NCI-H2227 (cell line): ENCODE measurements around the gene FLG2.

ENCODE experiments used
- DNase-seq: peaks from one replicate; lab custom pipeline; 2025; ENCODE audit not compliant: unreplicated experiment; lab: John Stamatoyannopoulos, UW

FLG2 gene

GRCh38 chr1:152359906-152360305 is at the start of gene FLG2:
FLG2 (minus strand) TSS chr1:152360006; CDS start chr1:152358884, 1,122 bp downstream.
- DNase-seq: no peak

GRCh38 chr1:152408664-152409063 is 48.9 kb upstream of the FLG2 start:
- no peak for DNase-seq

- DNase-seq: no peak
These were observed 39.2 kb upstream of the FLG2 start for GRCh38 chr1:152398812-152399698.

DNA sequence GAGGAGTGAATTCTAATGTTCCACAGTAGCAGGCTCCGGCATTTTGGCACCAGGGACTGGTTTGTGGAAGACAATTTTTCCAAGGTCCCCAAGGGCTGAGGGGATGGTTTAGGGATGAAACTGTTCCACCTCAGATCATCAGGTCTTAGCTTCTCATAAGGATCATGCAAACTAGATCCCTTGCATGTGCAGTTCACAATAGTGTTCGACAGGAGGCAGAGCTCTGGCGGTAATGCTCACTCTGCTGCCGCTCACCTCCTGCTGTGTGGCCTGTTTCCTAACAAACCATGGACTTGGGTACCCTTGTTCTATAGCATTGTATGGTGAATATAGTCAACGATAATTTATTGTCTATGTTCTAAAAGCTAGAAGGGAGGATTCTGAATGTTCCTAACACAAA is 37.7 kb upstream of the FLG2 start:
- no peak for DNase-seq

DNA sequence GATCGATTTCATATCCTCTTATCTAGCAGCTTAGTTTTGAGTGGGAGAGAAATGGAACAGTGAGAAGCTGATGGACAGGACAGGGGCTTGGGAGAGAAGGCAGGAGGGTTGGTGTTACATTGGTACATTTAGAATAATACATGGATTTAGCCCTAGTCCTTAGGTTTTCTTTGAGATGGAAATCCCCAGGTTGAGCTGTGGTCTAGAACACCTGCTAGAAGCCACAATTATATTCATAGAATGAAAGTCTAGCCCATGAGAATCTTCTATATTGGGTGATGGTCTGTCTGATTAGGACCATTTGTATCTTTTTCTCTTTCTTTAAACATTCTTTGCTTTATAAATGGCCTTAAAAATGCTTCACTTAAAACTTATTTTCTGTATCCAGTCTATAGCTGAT is 34.3 kb upstream of the FLG2 start:
- no peak for DNase-seq

DNA sequence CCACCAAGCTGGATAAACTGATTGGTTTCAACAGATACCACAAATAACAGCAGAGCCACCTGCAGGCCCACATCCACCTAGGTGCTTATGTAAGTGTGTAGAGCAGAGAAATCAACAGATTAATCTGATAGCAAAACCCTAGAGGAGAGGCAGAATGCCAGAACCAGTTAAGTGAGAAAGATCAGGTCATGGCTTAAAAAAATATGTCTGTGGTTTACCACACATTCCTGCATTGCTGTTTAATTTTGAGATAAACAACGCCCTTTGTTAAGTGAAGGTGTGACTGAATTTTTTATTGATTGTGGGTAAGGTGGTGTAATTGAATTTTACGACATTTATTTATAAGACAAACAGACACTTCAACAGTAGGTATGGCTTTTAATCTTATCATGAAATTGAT is 33.1 kb upstream of the FLG2 start:
- DNase-seq: no peak

DNA sequence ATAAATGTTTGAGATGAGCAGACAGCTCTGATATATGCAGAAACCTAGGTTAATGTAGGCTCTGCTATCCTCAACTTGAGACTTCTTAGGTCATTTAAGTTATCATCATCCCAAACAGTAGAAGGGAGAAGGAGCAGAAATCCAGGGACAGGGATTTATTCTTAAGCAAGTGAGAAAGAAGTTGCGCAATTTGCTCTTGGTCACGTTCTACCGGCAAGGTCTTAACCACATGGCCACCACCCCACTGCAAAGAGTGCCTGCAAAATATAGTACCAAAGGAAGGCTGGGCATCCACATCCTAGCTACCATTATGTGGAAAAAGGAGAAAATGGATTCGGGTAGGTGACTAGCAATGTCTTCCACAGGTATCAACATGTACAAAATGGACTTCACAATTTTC is 29.1 kb upstream of the FLG2 start:
- no peak for DNase-seq

- no peak for DNase-seq
These were observed 27.1 kb upstream of the FLG2 start for GRCh38 chr1:152386940-152387339.

- no peak for DNase-seq
These were observed 21.1 kb upstream of the FLG2 start for GRCh38 chr1:152380932-152381331.

DNA sequence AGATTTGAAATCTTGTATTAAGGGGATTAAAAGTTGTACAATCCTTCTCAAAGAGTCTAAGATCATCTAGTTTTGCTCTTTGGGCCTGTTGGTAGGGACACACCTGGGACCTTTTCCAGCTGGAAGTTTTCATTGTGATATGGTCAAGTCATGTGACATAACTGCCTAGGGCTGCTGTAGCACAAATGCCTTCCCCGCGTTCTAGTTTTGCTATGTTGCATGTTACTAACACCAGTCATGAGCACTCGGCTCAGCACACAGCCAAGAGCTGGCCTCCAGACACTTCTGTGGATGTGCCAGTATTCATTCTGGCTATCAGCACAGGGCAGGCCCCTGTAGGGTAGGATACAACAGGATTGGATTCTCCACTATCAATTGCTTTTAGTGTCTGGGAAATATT is 14.6 kb upstream of the FLG2 start:
- no peak for DNase-seq

DNA sequence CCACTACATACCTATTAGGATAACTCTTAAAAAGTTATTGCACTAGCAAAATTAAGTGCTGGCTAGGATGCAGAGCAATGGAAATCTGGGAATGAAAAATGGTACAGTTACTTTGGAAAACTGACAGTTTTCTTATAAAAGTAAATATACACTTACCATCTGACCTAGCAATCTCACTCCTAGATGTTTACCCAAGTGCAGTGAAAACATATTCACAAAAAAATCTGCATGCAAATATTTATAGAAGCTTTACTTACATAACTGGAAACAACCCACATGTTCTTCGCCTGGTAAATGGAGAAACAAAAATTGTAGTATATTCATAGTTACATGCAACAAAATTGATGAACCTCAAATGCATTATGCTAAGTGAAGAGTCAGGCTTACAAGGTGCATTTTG is 12.9 kb upstream of the FLG2 start:
- DNase-seq: no peak

DNA sequence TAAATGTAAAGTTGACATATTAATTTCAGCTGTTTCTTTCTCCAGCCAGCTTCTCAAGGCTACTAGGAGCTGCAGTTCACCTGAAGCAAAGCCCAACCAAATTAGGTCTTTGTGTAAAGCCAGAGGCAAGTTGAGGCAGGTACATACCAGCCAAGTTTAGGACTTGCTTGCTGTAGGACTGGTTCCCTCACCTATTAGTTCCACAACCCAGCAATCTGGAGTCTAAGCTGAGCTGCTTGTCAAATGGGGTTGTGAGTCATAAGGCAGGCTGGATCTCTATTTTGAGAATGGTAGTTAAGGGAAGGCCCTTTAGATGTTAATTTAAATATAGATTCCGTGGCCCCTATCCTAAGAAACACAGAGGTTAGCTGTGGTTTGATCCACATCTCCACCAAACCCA is 7.6 kb upstream of the FLG2 start:
- DNase-seq: no peak

DNA sequence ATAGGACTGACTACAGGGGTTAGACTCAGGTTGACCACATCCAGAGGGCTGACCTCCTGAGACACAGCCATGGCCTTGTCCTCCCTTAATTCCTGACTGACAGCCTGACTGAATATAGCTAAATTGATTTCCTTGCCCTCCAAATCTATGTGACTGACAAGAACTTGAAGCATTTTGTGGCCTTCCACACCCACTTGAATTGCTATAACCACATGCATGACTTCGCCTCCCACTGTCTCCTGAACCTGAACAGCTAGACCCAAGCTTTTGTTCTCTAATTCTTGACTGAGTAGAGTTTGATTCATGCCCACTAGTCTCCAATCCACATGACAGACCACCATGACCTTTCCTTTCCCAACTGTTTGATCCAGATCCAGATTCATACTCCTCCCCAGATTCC is 3.1 kb downstream of the FLG2 start:
- DNase-seq: no peak

GRCh38 chr1:152349611-152350010 is 10.2 kb downstream of the FLG2 start:
- DNase-seq: no peak

DNA sequence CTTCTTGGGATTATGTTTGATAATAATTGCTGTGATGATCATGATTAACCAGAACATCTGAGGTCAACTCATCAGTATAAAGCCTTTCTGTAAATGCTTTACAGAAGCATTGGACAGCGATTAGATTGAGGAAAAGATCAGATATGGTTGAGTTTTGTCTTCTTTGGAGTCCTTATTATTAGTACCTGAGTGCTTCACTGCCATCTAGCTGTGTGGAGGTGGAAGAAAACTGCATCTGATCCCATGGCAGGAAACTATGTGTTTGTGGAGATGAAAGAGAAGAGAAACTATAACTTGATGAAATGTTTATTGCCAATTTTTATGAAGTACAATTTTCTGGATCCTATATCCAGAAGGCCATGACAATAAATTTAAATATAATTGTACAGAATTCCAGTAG is 11.4 kb downstream of the FLG2 start:
- no peak for DNase-seq

- DNase-seq: peak; percentile 9
These were observed 12.6 kb downstream of the FLG2 start for GRCh38 chr1:152347116-152347728.

DNA sequence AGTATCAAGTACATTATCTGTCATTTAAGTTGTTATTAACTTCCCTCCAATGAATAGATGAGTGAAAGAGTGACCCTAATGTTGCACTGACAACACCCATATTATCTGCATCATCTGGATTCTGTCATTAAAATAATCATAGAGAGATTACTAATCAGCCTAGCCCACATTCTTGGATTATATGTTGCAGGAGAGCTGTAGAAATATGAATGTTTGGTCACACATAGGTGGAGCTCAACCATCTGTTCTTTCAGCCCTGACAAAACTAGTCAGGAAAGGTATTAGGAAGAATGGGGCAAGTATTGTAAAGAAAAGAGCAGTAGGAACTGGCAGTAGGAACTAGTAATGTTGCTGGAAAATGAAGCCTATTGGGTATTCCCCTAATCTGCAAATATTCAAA is 15.4 kb downstream of the FLG2 start:
- no peak for DNase-seq

DNA sequence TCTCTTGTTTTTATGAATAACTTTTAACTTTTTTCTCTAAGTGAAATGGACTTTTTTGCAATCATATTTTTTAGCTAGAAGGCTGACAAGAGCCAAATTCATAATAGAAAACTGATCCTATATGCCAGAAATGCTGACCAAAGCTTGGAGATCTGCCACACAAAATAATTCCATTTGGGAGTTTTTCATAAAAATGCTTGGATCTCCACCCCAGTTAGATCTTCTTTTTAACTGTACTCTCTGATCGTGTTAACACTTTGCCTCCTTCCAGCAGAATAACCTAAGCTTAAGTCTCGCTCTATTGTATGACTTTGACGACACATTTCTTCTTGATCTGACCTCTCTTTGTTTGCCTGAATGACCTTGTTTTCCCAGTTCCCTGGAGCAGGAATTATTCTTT is 16.8 kb downstream of the FLG2 start:
- DNase-seq: no peak

GRCh38 chr1:152335399-152335798 is 24.4 kb downstream of the FLG2 start:
- no peak for DNase-seq

DNA sequence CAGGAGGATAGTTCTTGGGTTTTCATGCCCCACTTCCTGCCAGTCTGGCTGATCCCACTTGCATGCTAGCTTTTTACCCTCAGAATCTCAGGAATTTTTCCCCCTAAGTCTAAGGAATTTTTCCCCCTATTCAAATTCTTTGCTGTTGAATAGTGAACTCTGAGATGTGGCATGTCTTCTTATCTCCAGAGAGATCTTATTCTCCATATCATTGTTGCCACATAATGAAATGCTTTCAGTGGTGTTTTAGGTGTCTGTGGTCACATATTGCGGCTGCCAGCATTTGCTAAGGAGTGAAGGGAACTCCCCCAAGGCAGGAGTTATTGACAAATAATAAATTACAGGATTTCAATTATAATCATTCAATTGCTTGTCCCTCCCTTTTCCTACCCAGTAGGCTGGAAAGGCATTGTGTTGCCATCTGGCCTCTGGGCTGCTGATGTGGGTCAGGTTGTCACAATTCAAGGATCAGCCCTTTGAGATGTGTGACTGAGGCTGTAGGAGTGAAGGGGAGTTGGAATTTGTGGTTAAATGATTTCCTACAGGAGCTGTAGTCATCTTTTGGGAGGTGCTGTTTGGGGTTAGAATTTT is 30.9 kb downstream of the FLG2 start:
- no peak for DNase-seq

DNA sequence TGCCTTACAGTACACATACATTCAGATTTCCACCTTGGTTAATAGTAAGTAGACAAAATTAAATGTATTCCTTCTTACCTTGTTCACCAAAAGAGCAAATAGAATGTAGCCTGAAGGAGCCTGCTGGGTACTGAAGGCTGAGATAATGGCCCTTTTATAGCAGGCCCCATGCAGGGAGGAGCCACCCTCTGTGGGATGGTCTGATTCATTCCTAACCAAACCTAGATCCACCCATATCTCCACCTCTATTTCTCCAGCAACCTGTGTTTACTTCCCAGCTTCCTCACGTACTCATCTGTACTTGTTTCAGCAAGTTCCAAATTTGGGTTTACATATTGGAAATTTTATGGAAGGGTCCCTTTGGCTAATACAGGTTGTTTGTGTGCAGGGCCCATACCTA is 34.7 kb downstream of the FLG2 start, which contains the start of gene FLG:
FLG (minus strand) TSS at position 129 of the 400 bp plus-strand sequence. CDS start 9,783 bp downstream, outside the sequence.
- DNase-seq: no peak

DNA sequence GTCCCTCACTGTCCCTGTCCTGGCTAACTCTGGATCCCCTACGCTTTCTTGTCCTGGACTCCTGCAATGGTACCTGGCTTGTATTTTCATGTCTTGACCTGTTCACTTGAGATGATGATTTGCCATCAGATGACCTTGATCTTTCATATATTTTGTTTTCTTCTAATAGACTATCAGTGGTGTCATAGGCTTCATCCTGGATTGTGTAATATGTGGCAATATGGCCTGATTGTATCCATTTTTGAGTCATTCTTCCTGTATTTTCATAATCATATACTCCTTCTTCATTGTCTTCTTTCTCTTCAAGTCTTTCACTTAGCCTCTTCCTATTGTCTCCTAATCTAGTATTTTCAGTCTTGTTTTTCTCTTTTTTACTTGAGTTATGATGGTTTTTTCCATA is 45.8 kb downstream of the FLG2 start:
- no peak for DNase-seq
